ENCODE data around the gene SV2C.

Gene SV2C

GRCh38 chr5:76041863-76042262 lies 41.3 kb upstream of the SV2C start:
- Histone ChIP-seq H3K27me3 (ENCODE audit: insufficient read depth, low read length) (no peaks in the 10 kb centered on the region), H3K79me2 (ENCODE audit: control insufficient read depth, insufficient read depth, low read length, poor library complexity) (no peaks in the 10 kb centered on the region), H3K14ac (ENCODE audit: low read length) (no peak overlapping the region), H3K18ac (ENCODE audit: low read length) (no peak overlapping the region), H2AK5ac (ENCODE audit: low read length) (no peak overlapping the region), H3K4me3 (ENCODE audit: low read depth, low read length) (no peak overlapping the region), H3K23ac (ENCODE audit: low read length) (no peak overlapping the region), H3K27ac (ENCODE audit: low read depth, low read length) (no peak overlapping the region), H2BK5ac (ENCODE audit: low read depth, low read length, poor library complexity) (no peak overlapping the region), H4K12ac (ENCODE audit: low read depth, low read length) (no peak overlapping the region), H3K36me3 (ENCODE audit: control insufficient read depth in 1 of 2, insufficient read depth in 2 of 2, low read length in 2 of 2) (no peaks in the 10 kb centered on the region), H2AFZ (ENCODE audit: insufficient read depth, low read length, poor library complexity) (no peak overlapping the region), H2BK120ac (ENCODE audit: insufficient read depth, low read length, poor library complexity) (no peak overlapping the region), H3K4ac (ENCODE audit: low read depth, low read length) (no peak overlapping the region), H4K91ac (ENCODE audit: low read depth, low read length) (no peak overlapping the region), H2BK12ac (ENCODE audit: low read length) (no peak overlapping the region), H4K8ac (ENCODE audit: low read depth, low read length) (no peak overlapping the region), H3K4me2 (ENCODE audit: low read length) (no peak overlapping the region), H3K79me1 (ENCODE audit: low read length) (no peaks in the 10 kb centered on the region), H3K9ac (ENCODE audit: low read length) (no peak overlapping the region), H3K4me1 (ENCODE audit: control insufficient read depth in 1 of 2, insufficient read depth in 2 of 2, low read length in 2 of 2) (no peaks in the 10 kb centered on the region), H3K9me3 (ENCODE audit: insufficient read depth, low read depth, low read length) (no peaks in the 10 kb centered on the region)
- DNase-seq: peak in 1 of 2 donors; percentile 14
- no CpG with 5 or more reads among the region's 6 CpGs for WGBS (ENCODE audit: extremely low coverage, insufficient coverage, insufficient read length)

- DNase-seq: no peak
- Histone ChIP-seq H3K4me1 (ENCODE audit: control insufficient read depth in 1 of 2, insufficient read depth in 2 of 2, low read length in 2 of 2) (peaks cover 0 to 2% of the 10 kb centered on the region in 2 experiments), H3K4me2 (ENCODE audit: low read length) (no peak overlapping the region), H3K79me1 (ENCODE audit: low read length) (no peaks in the 10 kb centered on the region), H2AFZ (ENCODE audit: insufficient read depth, low read length, poor library complexity) (no peak overlapping the region), H2BK5ac (ENCODE audit: low read depth, low read length, poor library complexity) (no peak overlapping the region), H3K23ac (ENCODE audit: low read length) (no peak overlapping the region), H3K4me3 (ENCODE audit: low read depth, low read length) (no peak overlapping the region), H2BK120ac (ENCODE audit: insufficient read depth, low read length, poor library complexity) (no peak overlapping the region), H3K27ac (ENCODE audit: low read depth, low read length) (no peak overlapping the region), H3K18ac (ENCODE audit: low read length) (no peak overlapping the region), H3K9ac (ENCODE audit: low read length) (no peak overlapping the region), H3K36me3 (ENCODE audit: control insufficient read depth in 1 of 2, insufficient read depth in 2 of 2, low read length in 2 of 2) (no peaks in the 10 kb centered on the region), H4K8ac (ENCODE audit: low read depth, low read length) (no peak overlapping the region), H2AK5ac (ENCODE audit: low read length) (no peak overlapping the region), H3K9me3 (ENCODE audit: insufficient read depth, low read depth, low read length) (no peaks in the 10 kb centered on the region), H3K14ac (ENCODE audit: low read length) (no peak overlapping the region), H4K91ac (ENCODE audit: low read depth, low read length) (no peak overlapping the region), H3K79me2 (ENCODE audit: control insufficient read depth, insufficient read depth, low read length, poor library complexity) (no peaks in the 10 kb centered on the region), H3K4ac (ENCODE audit: low read depth, low read length) (no peak overlapping the region), H4K12ac (ENCODE audit: low read depth, low read length) (no peak overlapping the region), H2BK12ac (ENCODE audit: low read length) (no peak overlapping the region), H3K27me3 (ENCODE audit: insufficient read depth, low read length) (no peaks in the 10 kb centered on the region)
- WGBS (ENCODE audit: extremely low coverage, insufficient coverage, insufficient read length): no CpG with 5 or more reads among the region's 3 CpGs
Observed at GRCh38 chr5:76046741-76047140, 36.4 kb upstream of the SV2C start.

- no peak overlapping the region for H3K18ac ChIP-seq (ENCODE audit: low read length)
- no peak overlapping the region for H2BK5ac ChIP-seq (ENCODE audit: low read depth, low read length, poor library complexity)
- H3K9ac ChIP-seq (ENCODE audit: low read length): no peak overlapping the region
- DNase-seq: peak; percentile 3 to 32
- H3K9me3 ChIP-seq (ENCODE audit: insufficient read depth, low read depth, low read length): no peaks in the 10 kb centered on the region
- no peak overlapping the region for H2BK120ac ChIP-seq (ENCODE audit: insufficient read depth, low read length, poor library complexity)
- no peak overlapping the region for H2BK12ac ChIP-seq (ENCODE audit: low read length)
- no peak overlapping the region for H4K8ac ChIP-seq (ENCODE audit: low read depth, low read length)
- H2AK5ac ChIP-seq (ENCODE audit: low read length): no peak overlapping the region
- H4K91ac ChIP-seq (ENCODE audit: low read depth, low read length): no peak overlapping the region
- H4K12ac ChIP-seq (ENCODE audit: low read depth, low read length): no peak overlapping the region
- no peak overlapping the region for H3K4me2 ChIP-seq (ENCODE audit: low read length)
- no peak overlapping the region for H3K4me3 ChIP-seq (ENCODE audit: low read depth, low read length)
- no peak overlapping the region for H3K4ac ChIP-seq (ENCODE audit: low read depth, low read length)
- H3K79me2 ChIP-seq (ENCODE audit: control insufficient read depth, insufficient read depth, low read length, poor library complexity): no peaks in the 10 kb centered on the region
- no peaks in the 10 kb centered on the region for H3K79me1 ChIP-seq (ENCODE audit: low read length)
- H3K27me3 ChIP-seq (ENCODE audit: insufficient read depth, low read length): no peaks in the 10 kb centered on the region
- no peaks in the 10 kb centered on the region for H3K36me3 ChIP-seq (ENCODE audit: control insufficient read depth in 1 of 2, insufficient read depth in 2 of 2, low read length in 2 of 2)
- no peak overlapping the region for H3K23ac ChIP-seq (ENCODE audit: low read length)
- H3K14ac ChIP-seq (ENCODE audit: low read length): no peak overlapping the region
- H3K4me1 ChIP-seq (ENCODE audit: control insufficient read depth in 1 of 2, insufficient read depth in 2 of 2, low read length in 2 of 2): peaks cover 0 to 2% of the 10 kb centered on the region in 2 experiments
- WGBS (ENCODE audit: extremely low coverage, insufficient coverage, insufficient read length): no CpG with 5 or more reads among the region's 1 CpG
- no peak overlapping the region for H3K27ac ChIP-seq (ENCODE audit: low read depth, low read length)
- H2AFZ ChIP-seq (ENCODE audit: insufficient read depth, low read length, poor library complexity): no peak overlapping the region
Observed at GRCh38 chr5:76050134-76050533, 33.0 kb upstream of the SV2C start.

- Histone ChIP-seq H4K8ac (ENCODE audit: low read depth, low read length) (no peak overlapping the region), H3K9ac (ENCODE audit: low read length) (no peak overlapping the region), H2BK5ac (ENCODE audit: low read depth, low read length, poor library complexity) (no peak overlapping the region), H2BK120ac (ENCODE audit: insufficient read depth, low read length, poor library complexity) (no peak overlapping the region), H3K36me3 (ENCODE audit: control insufficient read depth in 1 of 2, insufficient read depth in 2 of 2, low read length in 2 of 2) (no peaks in the 10 kb centered on the region), H4K91ac (ENCODE audit: low read depth, low read length) (no peak overlapping the region), H3K4ac (ENCODE audit: low read depth, low read length) (no peak overlapping the region), H3K4me3 (ENCODE audit: low read depth, low read length) (no peak overlapping the region), H2BK12ac (ENCODE audit: low read length) (no peak overlapping the region), H4K12ac (ENCODE audit: low read depth, low read length) (no peak overlapping the region), H3K79me1 (ENCODE audit: low read length) (no peaks in the 10 kb centered on the region), H3K14ac (ENCODE audit: low read length) (no peak overlapping the region), H3K4me2 (ENCODE audit: low read length) (no peak overlapping the region), H2AFZ (ENCODE audit: insufficient read depth, low read length, poor library complexity) (no peak overlapping the region), H3K23ac (ENCODE audit: low read length) (no peak overlapping the region), H2AK5ac (ENCODE audit: low read length) (no peak overlapping the region), H3K18ac (ENCODE audit: low read length) (no peak overlapping the region), H3K27ac (ENCODE audit: low read depth, low read length) (no peak overlapping the region), H3K79me2 (ENCODE audit: control insufficient read depth, insufficient read depth, low read length, poor library complexity) (no peaks in the 10 kb centered on the region), H3K27me3 (ENCODE audit: insufficient read depth, low read length) (no peaks in the 10 kb centered on the region), H3K4me1 (ENCODE audit: control insufficient read depth in 1 of 2, insufficient read depth in 2 of 2, low read length in 2 of 2) (no peaks in the 10 kb centered on the region), H3K9me3 (ENCODE audit: insufficient read depth, low read depth, low read length) (no peaks in the 10 kb centered on the region)
- no peak for DNase-seq
- WGBS (ENCODE audit: extremely low coverage, insufficient coverage, insufficient read length): no CpG with 5 or more reads among the region's 4 CpGs
Observed at GRCh38 chr5:76062502-76063041, 20.6 kb upstream of the SV2C start.
